Jurkat, Clone E6-1 (cell line): Measurements from ENCODE around the gene TMEM94.
"Not testable (repeated sequence)": the region's sequence is repeated elsewhere in the genome, so short reads cannot be mapped to it uniquely, and the experiment has no call there.

Experiments used
- DNase-seq: peaks from one replicate; pipeline ENCODE4 v3.0.0-alpha.2; 2011; ENCODE audit warnings: low read depth, low spot score
- H3K4me3 ChIP-seq: 2 replicates; pipeline ENCODE4 v1.5.1; 2011; ENCODE audit warnings: mild to moderate bottlenecking, low read length, control low read depth, moderate library complexity

The TMEM94 gene

DNA sequence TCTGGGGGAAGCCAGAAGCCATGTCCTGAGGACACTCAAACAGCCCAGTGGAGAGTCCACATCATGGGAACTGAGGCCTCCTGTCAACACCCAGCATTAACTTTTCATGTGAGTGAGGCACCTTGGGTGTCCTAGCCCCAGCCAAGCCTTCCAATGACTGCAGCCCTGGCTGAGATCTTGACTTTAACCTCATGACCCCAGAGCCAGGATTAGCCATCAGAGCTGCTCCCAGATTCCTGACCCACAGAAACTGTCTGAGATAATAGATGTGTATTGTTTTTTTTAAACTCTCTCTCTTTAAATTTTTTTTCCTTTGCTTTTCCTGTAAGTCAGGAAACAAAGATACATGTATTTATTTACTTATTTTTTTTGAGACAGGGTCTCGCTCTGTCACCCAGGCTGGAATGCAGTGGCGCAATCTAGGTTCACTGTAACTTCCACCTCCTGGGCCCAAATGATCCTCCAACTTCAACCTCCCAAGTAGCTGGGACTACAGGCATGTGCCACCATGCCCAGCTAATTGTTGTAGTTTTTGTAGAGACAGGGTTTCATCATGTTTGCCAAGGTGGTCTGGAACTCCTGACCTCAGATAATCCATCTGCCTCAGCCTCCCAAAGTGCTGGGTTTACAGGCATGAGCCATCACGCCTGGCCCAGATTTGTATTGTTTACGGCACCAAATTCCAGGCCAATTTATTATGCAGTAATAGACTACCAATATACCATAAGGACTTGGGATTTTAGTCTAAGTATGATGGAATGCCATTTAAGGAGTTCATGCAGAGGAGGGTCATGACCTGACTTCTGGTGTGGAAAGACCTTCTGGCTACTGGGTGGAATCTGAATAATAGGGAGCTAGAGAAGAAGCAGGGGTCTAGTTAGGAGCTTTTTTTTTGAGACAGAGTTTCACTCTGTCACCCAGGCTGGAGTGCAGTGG lies 14.0 kb upstream of the TMEM94 start:
- DNase-seq = no peak

DNA sequence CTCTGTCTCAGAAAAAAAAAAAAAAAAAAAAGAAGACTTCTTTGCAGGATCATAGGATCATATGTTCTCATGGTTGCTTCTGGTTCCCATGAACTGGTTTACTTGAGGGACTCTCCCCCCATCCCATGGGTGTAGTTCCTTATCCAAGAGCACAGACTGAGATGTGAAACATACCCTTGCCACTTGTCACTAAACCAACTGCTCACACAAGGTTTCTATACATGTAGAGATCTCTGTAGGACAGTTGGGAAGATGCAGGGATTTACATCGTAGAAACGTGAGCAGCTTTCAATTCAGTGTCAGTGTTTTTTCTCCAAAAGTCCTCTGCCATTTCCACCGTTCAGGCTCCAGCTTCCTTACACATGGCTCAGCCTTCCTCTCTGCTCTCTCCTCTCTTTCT lies 11.1 kb upstream of the TMEM94 start:
- DNase-seq = no peak

More for the DNA sequence above, 14.0 kb upstream of the TMEM94 start:
- H3K4me3 ChIP-seq = no peak overlapping the region

DNA sequence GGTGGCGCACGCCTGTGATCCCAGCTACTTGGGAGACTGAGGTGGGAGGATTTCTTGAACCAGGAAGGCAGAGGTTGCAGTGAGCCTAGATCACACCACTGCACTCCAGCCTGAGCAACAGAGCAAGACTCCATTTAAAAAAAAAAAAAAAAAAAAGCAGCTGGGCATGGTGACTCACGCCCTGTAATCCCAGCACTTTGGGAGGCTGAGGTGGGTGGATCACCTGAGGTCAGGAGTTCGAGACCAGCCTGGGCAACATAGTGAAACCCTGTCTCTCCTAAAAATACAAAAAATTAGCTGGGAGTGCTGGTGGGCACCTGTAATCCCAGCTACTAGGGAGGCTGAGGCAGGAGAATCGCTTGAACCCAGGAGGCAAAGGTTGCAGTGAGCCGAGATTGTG lies 10.5 kb upstream of the TMEM94 start:
- DNase-seq, H3K4me3 ChIP-seq: not testable (repeated sequence)

More for the DNA sequence above, 11.1 kb upstream of the TMEM94 start:
- no peak overlapping the region for H3K4me3 ChIP-seq

DNA sequence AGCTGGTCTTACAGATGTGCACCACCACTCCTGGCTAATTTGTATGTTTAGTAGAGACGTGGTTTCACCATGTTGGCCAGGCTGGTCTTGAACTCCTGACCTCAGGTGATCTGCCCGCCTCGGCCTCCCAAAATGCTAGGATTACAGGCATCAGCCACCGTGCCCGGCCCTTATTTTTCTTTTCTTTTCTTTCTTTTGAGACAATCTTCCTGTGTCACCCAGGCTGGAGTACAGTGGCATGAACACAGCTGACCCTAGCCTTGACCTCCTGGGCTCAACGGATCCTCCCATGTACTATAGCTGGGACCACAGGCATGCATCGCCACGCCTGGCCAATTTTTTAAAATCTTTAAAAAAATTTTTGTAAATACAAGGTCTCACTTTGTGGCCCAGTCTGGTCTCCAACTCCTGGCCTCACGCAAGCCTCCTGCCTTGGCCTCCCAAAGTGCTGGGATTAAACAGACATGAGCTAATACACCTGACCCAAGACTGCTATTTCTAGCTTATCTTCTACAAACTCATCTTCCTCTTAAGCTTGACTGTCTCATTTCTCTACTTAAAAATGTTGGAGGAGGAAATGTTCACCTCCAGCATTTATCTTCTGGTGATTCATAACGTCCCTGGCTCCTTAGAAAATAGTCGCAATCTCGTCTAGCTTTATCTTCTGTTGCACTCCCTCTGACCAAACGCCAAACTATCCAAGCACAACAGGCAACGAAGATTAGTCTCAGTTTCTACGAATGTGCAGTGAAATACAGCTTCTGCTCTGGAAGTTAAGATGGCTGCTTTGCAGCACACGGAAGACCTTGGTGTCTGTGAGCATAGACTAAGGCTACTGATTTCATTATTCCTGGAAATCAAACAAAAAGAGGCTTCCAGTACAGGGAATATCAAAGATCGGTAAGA lies 8.2 kb upstream of the TMEM94 start:
- H3K4me3 ChIP-seq = no peak overlapping the region
- DNase-seq = no peak

DNA sequence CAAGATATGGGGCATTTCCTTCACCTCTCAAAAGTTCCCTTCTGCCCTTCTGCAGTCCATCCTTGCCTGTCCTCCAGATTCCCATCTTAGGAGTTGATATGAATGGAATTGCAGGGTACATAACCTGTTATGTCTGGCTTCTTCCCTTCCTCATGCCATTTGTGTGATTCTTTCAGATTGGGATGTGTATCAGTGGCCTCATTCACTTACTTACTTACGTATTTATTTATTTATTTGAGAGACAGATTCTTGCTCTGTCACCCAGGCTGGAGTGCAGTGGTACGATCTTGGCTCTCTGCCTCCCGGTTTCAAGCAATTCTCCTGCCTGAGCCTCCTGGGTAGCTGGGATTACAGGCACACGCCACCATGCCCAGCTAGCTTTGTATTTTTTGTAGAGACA lies 6.2 kb upstream of the TMEM94 start:
- H3K4me3 ChIP-seq = no peak overlapping the region
- no peak for DNase-seq

DNA sequence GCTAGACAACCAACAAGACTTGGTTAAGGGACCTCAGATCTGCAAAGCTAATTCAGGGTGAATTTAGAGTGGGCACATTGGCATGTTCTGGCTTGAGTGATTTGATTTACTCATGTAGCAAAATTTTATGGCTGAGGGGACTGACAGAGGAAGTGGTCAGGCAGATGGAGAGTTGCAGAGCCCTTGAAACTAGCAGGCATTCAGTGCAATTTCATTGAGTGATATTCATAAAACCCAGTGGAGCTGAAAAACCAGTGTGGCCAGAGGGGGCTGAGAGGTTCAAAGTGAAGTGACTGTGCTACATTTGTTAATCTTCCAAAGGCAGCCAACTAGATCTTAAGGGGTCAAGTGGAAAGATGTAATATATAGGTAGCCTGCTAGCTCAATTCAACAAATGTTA lies 2.2 kb upstream of the TMEM94 start:
- H3K4me3 ChIP-seq = no peak overlapping the region
- DNase-seq = no peak

DNA sequence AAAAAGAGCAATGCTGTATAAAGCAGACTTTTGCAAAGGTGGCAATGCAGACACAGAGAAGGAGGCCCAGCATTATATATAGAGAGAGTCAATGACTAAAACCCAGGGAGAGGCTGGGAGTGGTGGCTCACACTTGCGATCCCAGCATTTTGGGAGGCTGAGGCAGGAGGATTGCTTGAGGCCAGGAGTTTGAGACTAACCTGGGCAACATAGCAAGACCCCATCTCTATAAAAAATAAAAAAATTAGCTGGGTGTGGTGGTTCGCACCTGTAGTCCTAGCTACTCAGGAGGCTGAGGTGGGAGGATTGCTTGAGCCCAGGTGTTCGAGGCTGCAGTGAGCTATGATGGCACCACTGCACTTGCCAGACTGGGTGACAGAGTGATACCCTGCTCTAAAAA lies 1.8 kb upstream of the TMEM94 start:
- H3K4me3 ChIP-seq, DNase-seq: not testable (repeated sequence)

DNA sequence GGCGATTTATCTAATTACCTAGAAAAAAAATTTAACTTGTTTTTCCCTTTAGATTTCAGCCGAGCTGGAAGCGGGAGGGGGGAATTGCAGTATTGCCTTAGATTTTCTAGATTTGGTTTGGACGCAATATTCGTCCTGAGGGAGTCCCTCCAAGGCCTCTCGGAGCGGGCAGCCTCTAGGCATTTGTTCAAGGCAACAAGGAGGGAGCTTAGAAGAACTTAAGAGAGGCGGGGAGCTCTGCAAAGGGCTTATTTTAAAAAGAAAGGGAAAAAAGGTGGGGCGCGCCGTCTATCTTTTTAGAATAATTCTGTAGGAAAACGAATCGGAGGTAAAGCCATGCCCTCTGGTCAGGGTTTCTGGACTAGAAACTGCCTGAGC lies 407 bp upstream of the TMEM94 start:
- DNase-seq = no peak
- peak overlapping the region; percentile 97 for H3K4me3 ChIP-seq

DNA sequence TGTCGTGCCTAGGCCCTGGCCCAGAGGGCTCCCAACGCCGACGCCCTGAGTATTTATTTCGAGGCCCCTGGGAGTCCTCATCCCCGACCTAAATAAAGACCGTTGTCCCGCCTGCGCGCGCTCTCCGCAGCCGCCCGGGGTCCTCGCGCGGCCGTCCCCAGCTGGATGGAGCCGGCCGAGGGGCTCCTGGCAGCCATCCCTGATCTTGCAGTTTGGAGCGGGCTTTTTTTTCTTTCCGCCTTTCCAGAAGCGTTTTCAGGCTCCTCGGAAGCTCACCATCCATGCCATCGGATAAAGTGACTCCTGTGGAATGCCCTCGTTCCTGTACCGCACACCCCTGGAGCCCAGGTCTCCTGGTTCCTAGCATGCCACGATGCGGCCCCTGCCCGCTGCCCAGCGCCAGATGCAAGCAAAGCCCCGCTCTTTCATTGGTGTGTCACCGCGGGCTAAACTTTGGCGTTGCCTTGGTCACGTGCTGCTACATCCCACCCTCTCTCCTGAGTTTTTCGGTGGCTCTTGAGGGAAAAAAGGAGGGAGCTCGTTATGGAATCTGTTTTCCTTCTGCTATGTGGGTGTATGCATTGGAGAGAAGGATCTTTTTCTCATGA lies 716 bp downstream of the TMEM94 start:
- no peak for DNase-seq
- H3K4me3 ChIP-seq = peak overlapping the region; percentile 97

DNA sequence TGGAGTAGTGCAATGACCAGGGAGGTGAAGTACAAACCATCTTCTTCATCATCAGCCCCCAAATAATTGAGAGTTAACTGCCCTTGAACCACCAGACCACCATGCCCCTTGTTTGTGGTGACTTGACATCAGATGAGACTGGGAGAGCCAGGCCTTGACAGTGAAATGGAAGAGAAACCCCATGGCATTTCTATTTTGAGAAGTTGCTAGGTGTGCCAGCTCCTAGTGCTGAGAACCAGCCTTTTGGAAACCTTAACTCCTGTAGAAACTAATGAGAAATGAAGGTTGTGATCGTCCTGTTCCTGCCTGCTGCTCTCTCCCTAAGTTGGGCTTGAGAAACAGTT lies 2.8 kb downstream of the TMEM94 start:
- no peak overlapping the region for H3K4me3 ChIP-seq
- DNase-seq = no peak

DNA sequence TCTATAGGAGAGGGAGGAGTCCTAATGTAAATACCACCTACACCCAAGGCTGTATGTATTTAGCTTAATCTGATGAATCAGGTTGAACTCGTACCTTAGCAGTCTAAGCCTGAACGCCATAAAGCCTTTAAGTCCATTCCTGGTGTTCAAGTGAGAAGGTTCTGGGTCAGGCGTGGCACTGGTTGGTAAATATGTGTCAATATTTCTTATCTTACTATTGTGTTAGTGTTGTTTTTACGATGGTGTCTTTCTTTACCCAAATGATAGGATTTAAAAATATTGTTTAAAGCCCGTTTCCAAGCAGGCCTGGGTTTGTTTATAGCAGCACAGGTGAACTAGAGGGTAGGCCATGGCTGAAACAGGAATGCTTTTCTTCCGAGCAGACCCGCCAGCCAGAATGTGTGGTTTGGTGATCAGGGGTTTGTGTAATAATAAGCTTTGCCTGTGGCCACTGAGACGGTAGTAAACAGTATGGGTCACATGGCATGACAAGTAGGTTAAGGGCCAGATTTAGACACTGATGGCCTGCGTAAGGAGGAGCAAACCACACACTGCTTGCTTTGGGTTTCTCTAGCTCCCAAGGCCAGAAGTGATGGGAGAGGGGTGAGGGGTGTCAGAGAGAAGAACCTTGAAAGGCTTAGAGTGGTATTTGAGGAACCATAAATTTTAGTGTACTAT lies 3.3 kb downstream of the TMEM94 start:
- no peak overlapping the region for H3K4me3 ChIP-seq
- no peak for DNase-seq

DNA sequence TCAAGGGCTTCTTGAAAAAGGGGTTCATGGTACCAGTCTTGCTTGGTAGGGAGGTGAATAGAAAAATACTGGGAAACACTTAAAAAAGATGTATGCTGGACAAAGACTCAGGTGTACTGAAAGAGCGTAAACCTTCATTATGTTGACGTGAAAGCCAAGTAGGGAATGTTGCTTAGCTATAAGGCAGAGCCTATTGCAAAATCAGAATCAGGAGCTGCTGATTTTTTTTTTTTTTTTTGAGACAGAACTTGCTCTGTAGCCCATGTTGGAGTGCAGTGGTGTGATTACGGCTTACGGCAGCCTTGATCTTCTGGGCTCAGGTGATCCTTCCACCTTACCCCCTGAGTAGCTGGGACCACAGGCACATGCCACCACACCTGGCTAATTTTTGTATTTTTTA lies 3.9 kb downstream of the TMEM94 start:
- H3K4me3 ChIP-seq = no peak overlapping the region
- DNase-seq = no peak

DNA sequence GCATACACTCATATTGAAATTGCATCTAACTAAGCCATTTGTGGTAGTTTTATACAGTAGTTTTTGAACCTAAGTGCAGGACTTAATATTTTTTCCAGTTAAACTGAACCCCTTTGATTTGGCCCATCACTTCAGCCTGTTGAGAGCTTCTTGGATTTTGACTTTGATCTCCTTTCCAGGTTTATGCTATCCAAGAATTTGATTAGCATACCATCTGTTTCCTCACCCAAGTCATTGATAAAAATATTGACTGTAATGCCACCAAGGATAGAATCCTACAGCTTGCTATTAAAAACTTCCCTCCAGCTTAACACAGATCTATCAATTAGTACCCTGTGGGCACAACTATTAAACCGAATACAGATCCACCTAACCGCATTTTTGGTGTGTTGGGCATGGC lies 7.2 kb downstream of the TMEM94 start:
- no peak for DNase-seq
- H3K4me3 ChIP-seq = no peak overlapping the region

DNA sequence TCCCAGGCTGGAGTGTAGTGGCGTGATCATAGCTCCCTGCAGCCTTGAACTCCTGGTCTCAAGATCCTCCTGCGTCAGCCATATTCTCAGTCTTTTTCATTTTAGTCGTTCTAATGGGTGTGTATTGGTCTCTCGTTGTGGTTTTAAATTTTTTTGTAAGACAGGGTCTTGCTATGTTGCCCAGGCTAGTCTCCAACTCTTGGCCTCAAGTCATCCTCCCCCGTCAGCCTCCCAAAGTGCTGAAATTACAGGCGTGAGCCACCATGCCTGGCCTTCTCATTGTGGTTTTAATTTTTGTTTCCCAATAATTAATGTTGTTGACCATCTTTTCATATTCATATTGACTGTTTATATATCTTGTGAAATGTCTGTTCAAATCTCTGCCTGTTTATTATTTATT lies 8.6 kb downstream of the TMEM94 start:
- DNase-seq = no peak
- H3K4me3 ChIP-seq = no peak overlapping the region

DNA sequence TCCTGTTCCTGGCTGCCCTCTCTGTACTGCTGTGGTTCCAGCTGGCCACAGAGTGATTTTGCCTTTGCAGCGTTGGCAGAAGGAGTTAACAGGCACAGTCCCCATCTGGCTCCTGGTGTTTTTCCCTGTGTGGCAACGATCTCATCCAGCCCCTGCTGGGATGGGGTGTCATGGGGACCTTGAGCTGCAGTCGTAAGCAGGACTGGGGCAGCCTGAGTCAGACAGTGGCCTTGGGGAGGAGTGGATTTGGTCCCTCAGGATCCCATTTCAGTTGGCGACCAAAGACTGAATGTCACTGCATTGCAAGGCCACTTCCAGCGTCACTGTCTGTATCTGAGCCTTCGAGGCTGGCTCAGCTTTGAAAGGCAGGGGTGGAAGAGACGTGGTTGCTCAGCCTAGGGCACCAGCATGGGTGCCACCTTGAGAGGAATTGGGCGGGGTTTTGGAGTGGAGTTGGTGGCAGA lies 11.9 kb downstream of the TMEM94 start:
- no peak overlapping the region for H3K4me3 ChIP-seq
- DNase-seq = no peak

DNA sequence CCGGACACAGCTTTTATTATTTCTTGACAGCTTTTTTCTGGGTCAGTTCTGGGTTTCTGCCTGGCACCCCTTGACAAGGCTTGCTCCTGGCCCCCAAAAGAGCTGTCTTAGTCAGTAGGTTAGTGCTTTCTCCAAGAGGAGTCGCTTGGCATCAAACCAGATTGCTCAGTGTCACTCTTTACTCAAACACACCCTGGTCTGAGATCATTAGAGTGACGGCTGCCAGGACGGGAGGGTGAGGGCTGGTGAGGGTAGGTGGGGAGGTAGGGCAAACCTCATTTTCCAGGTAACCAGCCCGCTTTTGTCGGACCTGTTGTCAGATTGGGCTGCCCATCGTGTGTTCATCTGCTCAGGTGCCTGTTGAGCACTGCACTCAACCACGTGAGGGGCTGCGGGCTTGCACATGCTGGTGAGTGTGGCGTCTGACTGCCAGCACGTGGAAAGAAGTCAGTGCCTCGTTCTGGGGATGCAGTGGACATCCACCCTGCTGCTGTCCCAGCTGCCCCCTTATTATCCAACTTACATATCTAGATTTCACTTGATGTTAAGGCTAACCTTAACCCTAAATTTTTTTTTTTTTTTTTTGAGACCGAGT lies 12.4 kb downstream of the TMEM94 start:
- H3K4me3 ChIP-seq = no peak overlapping the region
- no peak for DNase-seq

DNA sequence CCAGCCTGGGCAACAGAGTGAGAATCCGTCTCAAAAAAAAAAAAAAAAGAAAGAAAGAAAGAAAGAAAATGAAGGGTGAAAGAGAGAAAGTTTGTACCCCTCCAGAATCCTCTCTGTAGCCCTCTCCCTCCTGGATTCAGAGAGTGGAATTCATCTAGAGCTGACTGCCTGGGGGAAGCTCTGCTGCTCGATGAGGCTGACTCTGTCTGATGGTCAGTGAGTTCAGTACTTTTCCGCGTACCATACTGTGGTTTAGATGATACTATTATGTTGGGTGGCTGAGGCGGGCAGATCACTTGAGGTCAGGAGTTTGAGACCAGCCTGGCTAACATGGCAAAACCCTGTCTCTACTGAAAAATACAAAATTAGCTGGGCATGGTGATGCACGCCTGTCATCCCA lies 14.8 kb downstream of the TMEM94 start:
- H3K4me3 ChIP-seq = no peak overlapping the region
- no peak for DNase-seq

DNA sequence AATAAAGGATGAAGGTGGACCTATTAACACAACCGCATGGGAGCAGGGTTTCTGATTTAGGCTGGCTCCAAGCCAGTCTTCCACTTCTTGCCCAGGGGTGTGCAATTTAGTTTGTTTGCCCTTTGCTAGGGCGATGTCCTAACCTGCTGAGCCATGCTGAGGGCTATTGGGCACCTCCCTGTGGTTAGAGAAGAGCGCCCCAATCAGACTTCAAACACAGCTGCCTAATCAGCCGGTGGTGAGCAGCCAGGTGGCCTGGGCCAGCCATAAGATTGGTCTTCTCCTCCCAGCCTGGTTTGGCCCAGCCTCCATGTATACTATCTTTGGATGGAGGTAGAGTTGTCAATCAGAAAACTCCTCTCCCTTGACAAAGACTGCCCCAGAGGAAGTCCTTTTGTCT lies 15.7 kb downstream of the TMEM94 start:
- DNase-seq = no peak
- H3K4me3 ChIP-seq = no peak overlapping the region

DNA sequence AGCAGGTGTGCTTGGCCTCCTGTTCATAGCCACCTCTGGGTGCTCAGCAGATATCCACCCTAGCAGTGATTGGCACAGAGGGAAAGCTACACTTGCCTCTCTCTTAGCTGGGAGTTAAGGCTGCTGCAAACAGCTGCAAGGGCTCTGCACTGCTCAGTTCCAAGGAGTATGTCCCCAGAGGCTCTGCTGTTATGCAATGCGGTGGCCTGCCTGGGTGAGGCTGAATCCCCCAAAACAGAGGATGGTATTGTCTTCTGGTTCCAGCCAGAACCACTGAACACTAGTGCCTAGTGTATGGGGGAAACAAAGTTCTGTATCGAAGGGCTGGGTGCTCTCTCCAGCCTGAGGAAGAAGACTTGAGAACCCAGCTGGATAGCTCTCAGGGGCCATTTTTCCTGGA lies 16.8 kb downstream of the TMEM94 start:
- DNase-seq = no peak
- no peak overlapping the region for H3K4me3 ChIP-seq
